ENCODE measurements around the gene HSFY1. TPM values are rescaled to one million over a fixed set of nuclear protein-coding genes. Genes with fewer than 3 reads are reported as not detected.

Gene HSFY1, protein sequence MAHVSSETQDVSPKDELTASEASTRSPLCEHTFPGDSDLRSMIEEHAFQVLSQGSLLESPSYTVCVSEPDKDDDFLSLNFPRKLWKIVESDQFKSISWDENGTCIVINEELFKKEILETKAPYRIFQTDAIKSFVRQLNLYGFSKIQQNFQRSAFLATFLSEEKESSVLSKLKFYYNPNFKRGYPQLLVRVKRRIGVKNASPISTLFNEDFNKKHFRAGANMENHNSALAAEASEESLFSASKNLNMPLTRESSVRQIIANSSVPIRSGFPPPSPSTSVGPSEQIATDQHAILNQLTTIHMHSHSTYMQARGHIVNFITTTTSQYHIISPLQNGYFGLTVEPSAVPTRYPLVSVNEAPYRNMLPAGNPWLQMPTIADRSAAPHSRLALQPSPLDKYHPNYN
- total RNA-seq, result not detected in 2 replicates

GRCh38 chrY:18546420-18546819 lies at the start of gene HSFY1:
Gene HSFY1, plus strand, starts transcription at chrY:18546720. Its CDS starts 68 bp downstream, at chrY:18546788.

Other genes starting within 250 kb of the HSFY1 start
- not detected in 2 replicates for gene HSFY2, start 227.0 kb downstream of the HSFY1 start, total RNA-seq